ENCODE results near the gene BUB1B.

Gene BUB1B

GRCh38 chr15:40241269-40242212, 80.7 kb downstream of the BUB1B start:
- Histone ChIP-seq H3K79me2 (ENCODE audit: low read length) (no peaks in the 10 kb centered on the region), H3K4me3 (ENCODE audit: low read length) (no peak overlapping the region), H3K27ac (ENCODE audit: low read length) (no peak overlapping the region), H3K9me3 (replicated peaks; ENCODE audit: insufficient read depth, low read length) (no peaks in the 10 kb centered on the region), H3K4me2 (ENCODE audit: low read depth, low read length) (no peak overlapping the region), H3K9ac (ENCODE audit: low read length) (no peak overlapping the region), H3F3A (ENCODE audit: insufficient read depth, low read length) (no peaks in the 10 kb centered on the region), H2AFZ (ENCODE audit: low read length) (no peak overlapping the region), H3K36me3 (replicated peaks; ENCODE audit: insufficient read depth, low read length) (no peaks in the 10 kb centered on the region), H4K20me1 (ENCODE audit: insufficient read depth, low read length) (no peaks in the 10 kb centered on the region), H3K9me2 (replicated peaks; ENCODE audit: insufficient read depth, low read length) (no peaks in the 10 kb centered on the region), H3K27me3 (replicated peaks; ENCODE audit: insufficient read depth, low read length) (no peaks in the 10 kb centered on the region), H3K4me1 (ENCODE audit: low read length) (0 out of 2 replicates have a peak, but pooled peaks cover 6% of the 10 kb centered on the region)
- TF ChIP-seq EZH2phosphoT487 (IDR thresholded peaks at IDR 0.05; ENCODE audit: low read length) (no peak), CTCF (IDR thresholded peaks at IDR 0.05; ENCODE audit: low read length) (no peak), EZH2 (optimal IDR thresholded peaks at IDR 0.05; ENCODE audit: low read depth, low read length) (no peak)
- no peak for DNase-seq

- Histone ChIP-seq H3K27ac (ENCODE audit: low read length) (no peak overlapping the region), H3K4me2 (ENCODE audit: low read depth, low read length) (no peak overlapping the region), H3K9me2 (replicated peaks; ENCODE audit: insufficient read depth, low read length) (no peaks in the 10 kb centered on the region), H3K9ac (ENCODE audit: low read length) (no peak overlapping the region), H3K9me3 (replicated peaks; ENCODE audit: insufficient read depth, low read length) (no peaks in the 10 kb centered on the region), H3K4me3 (ENCODE audit: low read length) (no peak overlapping the region), H3K4me1 (ENCODE audit: low read length) (0 out of 2 replicates have a peak, but pooled peaks cover 6% of the 10 kb centered on the region), H3K36me3 (replicated peaks; ENCODE audit: insufficient read depth, low read length) (no peaks in the 10 kb centered on the region), H4K20me1 (ENCODE audit: insufficient read depth, low read length) (no peaks in the 10 kb centered on the region), H3K79me2 (ENCODE audit: low read length) (no peaks in the 10 kb centered on the region), H3F3A (ENCODE audit: insufficient read depth, low read length) (no peaks in the 10 kb centered on the region), H2AFZ (ENCODE audit: low read length) (no peak overlapping the region), H3K27me3 (replicated peaks; ENCODE audit: insufficient read depth, low read length) (no peaks in the 10 kb centered on the region)
- no peak for DNase-seq
- TF ChIP-seq EZH2 (optimal IDR thresholded peaks at IDR 0.05; ENCODE audit: low read depth, low read length) (no peak), EZH2phosphoT487 (IDR thresholded peaks at IDR 0.05; ENCODE audit: low read length) (no peak), CTCF (IDR thresholded peaks at IDR 0.05; ENCODE audit: low read length) (no peak)
Measured at GRCh38 chr15:40242213-40242599, 81.3 kb downstream of the BUB1B start.

GRCh38 chr15:40242601-40243000, 81.7 kb downstream of the BUB1B start:
- no peaks in the 10 kb centered on the region for H3K9me3 ChIP-seq (replicated peaks; ENCODE audit: insufficient read depth, low read length)
- DNase-seq, result no peak
- no peak overlapping the region for H3K4me3 ChIP-seq (ENCODE audit: low read length)
- H3K4me2 ChIP-seq (ENCODE audit: low read depth, low read length), result no peak overlapping the region
- TF ChIP-seq EZH2 (optimal IDR thresholded peaks at IDR 0.05; ENCODE audit: low read depth, low read length) (no peak), EZH2phosphoT487 (IDR thresholded peaks at IDR 0.05; ENCODE audit: low read length) (no peak), CTCF (IDR thresholded peaks at IDR 0.05; ENCODE audit: low read length) (no peak)
- H3K9ac ChIP-seq (ENCODE audit: low read length), result no peak overlapping the region
- H3F3A ChIP-seq (ENCODE audit: insufficient read depth, low read length), result no peaks in the 10 kb centered on the region
- H3K79me2 ChIP-seq (ENCODE audit: low read length), result no peaks in the 10 kb centered on the region
- 0 out of 2 replicates have a peak, but pooled peaks cover 6% of the 10 kb centered on the region for H3K4me1 ChIP-seq (ENCODE audit: low read length)
- H3K9me2 ChIP-seq (replicated peaks; ENCODE audit: insufficient read depth, low read length), result no peaks in the 10 kb centered on the region
- H2AFZ ChIP-seq (ENCODE audit: low read length), result no peak overlapping the region
- no peaks in the 10 kb centered on the region for H3K36me3 ChIP-seq (replicated peaks; ENCODE audit: insufficient read depth, low read length)
- no peaks in the 10 kb centered on the region for H3K27me3 ChIP-seq (replicated peaks; ENCODE audit: insufficient read depth, low read length)
- no peaks in the 10 kb centered on the region for H4K20me1 ChIP-seq (ENCODE audit: insufficient read depth, low read length)
- no peak overlapping the region for H3K27ac ChIP-seq (ENCODE audit: low read length)

All from MM.1S (cell line).